Activated CD4-positive, alpha-beta memory T cell treated with anti-CD3 and anti-CD28 coated beads, Interleukin-2, amount 10 ng/mL, durations not matched to agents 7 days and 5 days (primary cell): ENCODE measurements around the gene PSEN1. TPM values are rescaled to one million over a fixed set of nuclear protein-coding genes. Genes with fewer than 3 reads are reported as not detected.
"Not testable (repeated sequence)": the region's sequence is repeated elsewhere in the genome, so short reads cannot be mapped to it uniquely, and the experiment has no call there.

Experiments used
- CTCF ChIA-PET: fragments of 350-600 bp; sonication (Branson Sonifier 250); formaldehyde crosslinking; loops from one replicate; lab custom pipeline; 2021; ENCODE audit warnings: antibody characterized with exemption, inconsistent platforms; lab: Charles Lee
- POLR2A ChIA-PET: fragments of 350-600 bp; sonication (Branson Sonifier 250); formaldehyde crosslinking; loops from one replicate; lab custom pipeline; 2021; ENCODE audit warnings: antibody characterized with exemption; lab: Charles Lee
- DNase-seq: peaks from one replicate; pipeline ENCODE4 v3.0.0-alpha.2; 2020
- H3K27ac Mint-ChIP-seq: one replicate; pipeline ENCODE4 v1.8.0; 2021; ENCODE audit warnings: mild to moderate bottlenecking, mixed read lengths
- H3K27me3 Mint-ChIP-seq: one replicate; pipeline ENCODE4 v1.8.0; 2021; ENCODE audit warnings: mixed read lengths
- H3K36me3 Mint-ChIP-seq: one replicate; pipeline ENCODE4 v1.8.0; 2021; ENCODE audit warnings: low read depth, mixed read lengths
- H3K4me1 Mint-ChIP-seq: one replicate; pipeline ENCODE4 v1.8.0; 2021; ENCODE audit warnings: mixed read lengths
- H3K4me3 Mint-ChIP-seq: one replicate; pipeline ENCODE4 v1.8.0; 2021; ENCODE audit warnings: mild to moderate bottlenecking, mixed read lengths
- H3K9me3 Mint-ChIP-seq: one replicate; pipeline ENCODE4 v1.8.0; 2021; ENCODE audit warnings: mixed read lengths
- total RNA-seq, 2 experiments: library from RNA; stranded (reverse); gene quantifications; one replicate each; pipeline ENCODE4 v1.2.3, GENCODE V29; 2021

PSEN1 gene
- total RNA-seq, 2 experiments from 2014 or later = 41.8 to 44.5 TPM

DNA sequence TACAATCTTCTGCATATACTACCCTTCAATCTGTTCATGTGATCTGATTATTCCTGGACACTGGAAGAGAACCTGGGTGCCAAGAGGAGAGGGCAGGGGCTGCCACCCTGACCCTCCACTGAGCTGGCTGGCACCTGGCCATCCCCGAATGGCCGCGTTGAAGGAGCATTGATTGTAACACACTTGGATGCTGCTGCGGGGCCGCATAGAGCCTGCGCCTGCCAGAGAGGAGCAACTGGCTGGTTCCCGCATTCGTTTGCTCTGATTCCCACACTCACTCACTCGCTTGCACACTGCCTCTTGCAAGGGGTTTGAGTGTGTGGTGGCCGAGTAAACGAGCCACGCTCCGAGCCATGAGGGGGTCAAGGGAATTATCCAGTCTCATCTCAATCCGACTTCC lies 32.4 kb downstream of the PSEN1 start:
- Mint-ChIP-seq H3K9me3 (no peaks in the 10 kb centered on the region), H3K36me3 (peaks cover 49% of the 10 kb centered on the region), H3K4me3 (no peak overlapping the region), H3K27me3 (no peaks in the 10 kb centered on the region), H3K4me1 (no peaks in the 10 kb centered on the region), H3K27ac (no peak overlapping the region)
- no peak for DNase-seq
- ChIA-PET POLR2A (no interaction called here), CTCF (interaction anchor here (0.6 to 1.2 kb wide), 4 partner anchors 127 to 402 kb away, joined by 3 to 4 read pairs (median 4); no protein-coding TSS in a partner anchor)

DNA sequence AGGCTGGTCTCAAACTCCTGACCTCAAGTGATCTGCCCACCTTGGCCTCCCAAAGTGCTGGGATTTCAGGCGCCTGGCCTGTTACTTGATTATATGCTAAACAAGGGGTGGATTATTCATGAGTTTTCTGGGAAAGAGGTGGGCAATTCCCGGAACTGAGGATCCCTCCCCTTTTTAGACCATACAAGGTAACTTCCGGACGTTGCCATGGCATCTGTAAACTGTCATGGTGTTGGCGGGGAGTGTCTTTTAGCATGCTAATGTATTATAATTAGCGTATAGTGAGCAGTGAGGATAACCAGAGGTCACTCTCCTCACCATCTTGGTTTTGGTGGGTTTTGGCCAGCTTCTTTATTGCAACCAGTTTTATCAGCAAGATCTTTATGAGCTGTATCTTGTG lies 33.5 kb downstream of the PSEN1 start:
- H3K9me3 Mint-ChIP-seq, H3K27me3 Mint-ChIP-seq, H3K27ac Mint-ChIP-seq, DNase-seq, H3K4me3 Mint-ChIP-seq, H3K4me1 Mint-ChIP-seq, POLR2A ChIA-PET: not testable (repeated sequence)
- CTCF ChIA-PET = interaction anchor here (1.2 kb wide), 1 partner anchor 302 kb away, joined by 4 read pairs; no protein-coding TSS in a partner anchor
- peaks cover 47% of the 10 kb centered on the region for H3K36me3 Mint-ChIP-seq

DNA sequence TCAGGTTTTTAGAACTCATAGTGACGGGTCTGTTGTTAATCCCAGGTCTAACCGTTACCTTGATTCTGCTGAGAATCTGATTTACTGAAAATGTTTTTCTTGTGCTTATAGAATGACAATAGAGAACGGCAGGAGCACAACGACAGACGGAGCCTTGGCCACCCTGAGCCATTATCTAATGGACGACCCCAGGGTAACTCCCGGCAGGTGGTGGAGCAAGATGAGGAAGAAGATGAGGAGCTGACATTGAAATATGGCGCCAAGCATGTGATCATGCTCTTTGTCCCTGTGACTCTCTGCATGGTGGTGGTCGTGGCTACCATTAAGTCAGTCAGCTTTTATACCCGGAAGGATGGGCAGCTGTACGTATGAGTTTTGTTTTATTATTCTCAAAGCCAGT lies 34.4 kb downstream of the PSEN1 start:
- Mint-ChIP-seq H3K4me3 (no peak overlapping the region), H3K4me1 (no peaks in the 10 kb centered on the region), H3K27me3 (no peaks in the 10 kb centered on the region), H3K36me3 (peaks cover 49% of the 10 kb centered on the region), H3K27ac (no peak overlapping the region), H3K9me3 (no peaks in the 10 kb centered on the region)
- POLR2A ChIA-PET = no interaction called here
- DNase-seq = no peak
- CTCF ChIA-PET = no interaction called here

DNA sequence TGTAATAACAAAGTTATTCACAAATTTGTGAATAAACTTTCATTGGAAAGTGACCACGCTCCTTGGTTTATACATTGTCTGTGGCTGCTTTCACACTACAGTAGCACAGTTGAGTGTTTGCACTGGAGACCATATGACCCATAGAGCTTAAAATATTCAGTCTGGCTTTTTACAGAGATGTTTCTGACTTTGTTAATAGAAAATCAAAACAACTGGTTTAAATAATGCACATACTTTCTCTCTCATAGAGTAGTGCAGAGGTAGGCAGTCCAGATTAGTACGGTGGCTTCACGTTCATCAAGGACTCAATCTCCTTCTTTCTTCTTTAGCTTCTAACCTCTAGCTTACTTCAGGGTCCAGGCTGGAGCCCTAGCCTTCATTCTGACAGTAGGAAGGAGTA lies 36.2 kb downstream of the PSEN1 start:
- CTCF ChIA-PET = interaction anchor here (0.6 to 1.8 kb wide), 8 partner anchors 20 to 305 kb away, joined by 3 to 21 read pairs (median 5); partner anchors contain the start of gene PSEN1
- no peaks in the 10 kb centered on the region for H3K9me3 Mint-ChIP-seq
- POLR2A ChIA-PET = no interaction called here
- DNase-seq = no peak
- H3K4me1 Mint-ChIP-seq = no peaks in the 10 kb centered on the region
- H3K36me3 Mint-ChIP-seq = peaks cover 66% of the 10 kb centered on the region
- H3K4me3 Mint-ChIP-seq = no peak overlapping the region
- H3K27ac Mint-ChIP-seq = no peak overlapping the region
- H3K27me3 Mint-ChIP-seq = no peaks in the 10 kb centered on the region

DNA sequence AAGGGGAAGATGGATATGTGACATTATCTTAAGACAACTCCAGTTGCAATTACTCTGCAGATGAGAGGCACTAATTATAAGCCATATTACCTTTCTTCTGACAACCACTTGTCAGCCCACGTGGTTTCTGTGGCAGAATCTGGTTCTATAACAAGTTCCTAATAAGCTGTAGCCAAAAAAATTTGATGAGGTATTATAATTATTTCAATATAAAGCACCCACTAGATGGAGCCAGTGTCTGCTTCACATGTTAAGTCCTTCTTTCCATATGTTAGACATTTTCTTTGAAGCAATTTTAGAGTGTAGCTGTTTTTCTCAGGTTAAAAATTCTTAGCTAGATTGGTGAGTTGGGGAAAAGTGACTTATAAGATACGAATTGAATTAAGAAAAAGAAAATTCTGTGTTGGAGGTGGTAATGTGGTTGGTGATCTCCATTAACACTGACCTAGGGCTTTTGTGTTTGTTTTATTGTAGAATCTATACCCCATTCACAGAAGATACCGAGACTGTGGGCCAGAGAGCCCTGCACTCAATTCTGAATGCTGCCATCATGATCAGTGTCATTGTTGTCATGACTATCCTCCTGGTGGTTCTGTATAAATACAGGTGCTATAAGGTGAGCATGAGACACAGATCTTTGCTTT lies 36.9 kb downstream of the PSEN1 start:
- peaks cover 70% of the 10 kb centered on the region for H3K36me3 Mint-ChIP-seq
- CTCF ChIA-PET = interaction anchor here (0.9 to 1.8 kb wide), 8 partner anchors 19 to 305 kb away, joined by 3 to 21 read pairs (median 5); partner anchors contain the start of gene PSEN1
- no peaks in the 10 kb centered on the region for H3K27me3 Mint-ChIP-seq
- no peak overlapping the region for H3K4me3 Mint-ChIP-seq
- no peak for DNase-seq
- no peaks in the 10 kb centered on the region for H3K4me1 Mint-ChIP-seq
- POLR2A ChIA-PET = no interaction called here
- H3K9me3 Mint-ChIP-seq = no peaks in the 10 kb centered on the region
- no peak overlapping the region for H3K27ac Mint-ChIP-seq

DNA sequence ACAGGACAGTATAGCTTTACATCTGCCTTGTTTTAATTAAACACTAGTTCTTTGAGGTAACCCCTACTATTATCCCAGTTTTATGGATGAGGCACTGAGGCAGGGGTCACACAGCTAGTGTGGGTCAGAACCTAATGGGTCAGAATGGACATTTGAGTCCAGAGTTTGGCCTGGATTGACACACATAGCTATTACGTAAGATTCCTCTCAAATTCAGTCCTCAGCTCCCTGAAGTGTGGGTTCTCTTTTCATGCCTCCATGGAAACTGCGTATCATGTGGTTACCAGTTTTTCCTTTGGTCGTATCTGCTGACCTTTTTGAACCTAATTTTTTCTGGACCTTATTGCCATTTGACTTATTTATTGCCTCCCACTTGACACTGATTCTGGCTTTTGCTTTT lies 40.4 kb downstream of the PSEN1 start:
- Mint-ChIP-seq H3K36me3 (peaks cover 50% of the 10 kb centered on the region), H3K27me3 (no peaks in the 10 kb centered on the region), H3K9me3 (no peaks in the 10 kb centered on the region), H3K4me1 (peaks cover 5% of the 10 kb centered on the region), H3K27ac (no peak overlapping the region), H3K4me3 (no peak overlapping the region)
- ChIA-PET CTCF (no interaction called here), POLR2A (no interaction called here)
- no peak for DNase-seq

DNA sequence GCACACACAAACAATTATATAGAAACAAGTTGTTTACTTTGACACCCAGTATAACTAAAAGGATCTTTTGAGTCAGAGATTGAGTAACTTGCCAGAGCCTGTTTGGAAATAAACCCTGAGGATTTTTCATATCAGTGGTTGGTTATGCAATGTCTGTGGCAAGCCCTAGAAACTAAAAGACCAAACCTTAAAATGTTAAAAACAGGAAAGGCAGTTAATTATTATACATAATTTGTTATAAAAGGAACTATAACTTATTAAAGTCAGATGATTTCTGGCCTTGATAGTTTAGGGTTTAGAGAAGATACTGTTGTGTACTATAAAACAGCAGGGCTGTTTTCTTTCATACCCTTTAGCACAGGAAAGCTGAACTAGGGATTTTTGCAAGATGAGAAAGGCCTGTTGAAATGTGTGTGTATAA lies 44.1 kb downstream of the PSEN1 start:
- Mint-ChIP-seq H3K36me3 (peaks cover 31% of the 10 kb centered on the region), H3K4me1 (peaks cover 5% of the 10 kb centered on the region), H3K27me3 (no peaks in the 10 kb centered on the region), H3K27ac (peak overlapping the region; percentile 16), H3K9me3 (no peaks in the 10 kb centered on the region), H3K4me3 (no peak overlapping the region)
- no peak for DNase-seq
- POLR2A ChIA-PET = no interaction called here
- CTCF ChIA-PET = no interaction called here

DNA sequence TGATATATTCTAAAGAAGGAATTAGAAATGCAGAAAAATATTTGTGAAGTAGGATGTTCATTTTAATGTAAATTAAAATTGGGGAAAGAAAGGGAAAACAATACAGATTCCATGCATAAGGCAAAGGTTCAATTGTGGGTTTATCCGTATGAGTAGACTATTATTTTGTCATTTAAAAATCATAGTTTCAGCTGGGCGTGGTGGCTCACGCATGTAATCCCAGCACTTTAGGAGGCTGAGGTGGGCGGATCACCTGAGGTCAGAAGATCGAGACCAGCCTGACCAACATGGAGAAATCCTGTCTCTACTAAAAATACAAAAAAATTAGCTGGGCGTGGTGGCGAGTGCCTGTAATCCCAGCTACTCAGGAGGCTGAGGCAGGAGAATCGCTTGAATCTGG lies 44.7 kb downstream of the PSEN1 start:
- H3K4me1 Mint-ChIP-seq, CTCF ChIA-PET, H3K27ac Mint-ChIP-seq, H3K27me3 Mint-ChIP-seq, POLR2A ChIA-PET, H3K9me3 Mint-ChIP-seq, H3K4me3 Mint-ChIP-seq, DNase-seq: not testable (repeated sequence)
- H3K36me3 Mint-ChIP-seq = peaks cover 31% of the 10 kb centered on the region

DNA sequence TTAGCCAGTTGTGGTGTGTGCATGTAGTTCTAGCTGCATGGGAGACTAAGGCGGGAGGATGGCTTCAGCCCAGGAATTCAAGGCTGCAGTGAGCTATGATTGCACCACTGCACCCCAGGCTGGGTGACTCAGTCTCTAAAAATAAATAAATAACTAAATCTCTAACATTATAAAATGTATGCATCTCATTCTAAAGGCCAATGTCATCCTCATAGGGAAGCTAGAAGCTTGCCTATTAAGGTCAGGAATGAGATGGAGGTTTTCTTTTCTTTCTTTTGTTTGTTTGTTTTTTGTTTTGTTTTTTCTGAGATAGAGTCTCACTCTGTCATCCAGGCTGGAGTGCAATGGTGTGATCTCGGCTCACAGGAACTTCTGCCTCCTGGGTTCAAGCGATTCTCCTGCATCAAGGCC lies 52.2 kb downstream of the PSEN1 start:
- Mint-ChIP-seq H3K27me3 (no peaks in the 10 kb centered on the region), H3K4me3 (no peak overlapping the region), H3K36me3 (peaks cover 30% of the 10 kb centered on the region), H3K27ac (no peak overlapping the region), H3K9me3 (no peaks in the 10 kb centered on the region), H3K4me1 (no peaks in the 10 kb centered on the region)
- POLR2A ChIA-PET = no interaction called here
- DNase-seq = no peak
- CTCF ChIA-PET = no interaction called here

DNA sequence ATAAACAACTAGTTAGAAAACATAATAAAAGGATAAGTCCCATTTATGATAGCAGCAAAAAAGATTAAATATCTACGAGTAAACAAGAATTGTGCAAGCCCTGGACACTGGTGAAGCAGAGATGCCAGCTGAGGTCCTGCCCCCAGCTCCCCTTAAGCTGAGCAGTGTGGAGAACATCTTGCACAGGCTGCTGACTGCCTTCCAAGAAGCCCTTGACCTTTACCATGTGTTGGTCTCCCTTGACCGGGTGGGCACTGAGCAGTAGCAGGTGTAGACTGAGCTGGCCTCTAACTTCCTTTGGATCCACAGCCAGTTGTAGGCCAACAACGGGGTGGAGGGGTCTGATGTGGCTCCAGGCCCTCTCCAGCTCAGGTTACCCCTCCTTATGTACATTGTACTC lies 53.3 kb downstream of the PSEN1 start:
- H3K27me3 Mint-ChIP-seq = no peaks in the 10 kb centered on the region
- H3K36me3 Mint-ChIP-seq = peaks cover 34% of the 10 kb centered on the region
- no peak for DNase-seq
- no peaks in the 10 kb centered on the region for H3K4me1 Mint-ChIP-seq
- H3K9me3 Mint-ChIP-seq = no peaks in the 10 kb centered on the region
- CTCF ChIA-PET = no interaction called here
- POLR2A ChIA-PET = no interaction called here
- H3K27ac Mint-ChIP-seq = no peak overlapping the region
- H3K4me3 Mint-ChIP-seq = no peak overlapping the region

DNA sequence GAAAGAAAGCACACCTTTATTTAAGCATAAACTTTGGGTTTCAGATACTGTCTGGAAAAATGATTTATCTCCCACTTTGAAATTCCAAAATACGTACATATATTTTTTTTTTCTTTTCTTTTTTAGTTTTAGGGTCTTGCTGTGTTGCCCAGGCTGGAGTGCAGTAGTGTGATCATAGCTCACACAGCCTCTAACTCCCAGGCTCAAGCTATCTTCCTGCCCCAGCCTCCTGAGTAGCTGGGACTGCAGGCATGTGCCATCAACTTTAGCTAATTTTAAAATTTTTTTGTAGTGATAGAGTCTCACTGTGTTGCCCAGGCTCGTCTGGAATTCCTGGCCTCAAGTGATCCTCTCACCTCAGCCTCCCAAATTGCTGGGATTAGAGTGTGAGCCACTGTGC lies 55.1 kb downstream of the PSEN1 start:
- H3K9me3 Mint-ChIP-seq = no peaks in the 10 kb centered on the region
- no peaks in the 10 kb centered on the region for H3K27me3 Mint-ChIP-seq
- no peaks in the 10 kb centered on the region for H3K4me1 Mint-ChIP-seq
- ChIA-PET CTCF (interaction anchor here (0.9 kb wide), 1 partner anchor 19 kb away, joined by 3 read pairs; no protein-coding TSS in a partner anchor), POLR2A (no interaction called here)
- H3K27ac Mint-ChIP-seq = no peak overlapping the region
- H3K36me3 Mint-ChIP-seq = peaks cover 41% of the 10 kb centered on the region
- H3K4me3 Mint-ChIP-seq = no peak overlapping the region
- DNase-seq = no peak

DNA sequence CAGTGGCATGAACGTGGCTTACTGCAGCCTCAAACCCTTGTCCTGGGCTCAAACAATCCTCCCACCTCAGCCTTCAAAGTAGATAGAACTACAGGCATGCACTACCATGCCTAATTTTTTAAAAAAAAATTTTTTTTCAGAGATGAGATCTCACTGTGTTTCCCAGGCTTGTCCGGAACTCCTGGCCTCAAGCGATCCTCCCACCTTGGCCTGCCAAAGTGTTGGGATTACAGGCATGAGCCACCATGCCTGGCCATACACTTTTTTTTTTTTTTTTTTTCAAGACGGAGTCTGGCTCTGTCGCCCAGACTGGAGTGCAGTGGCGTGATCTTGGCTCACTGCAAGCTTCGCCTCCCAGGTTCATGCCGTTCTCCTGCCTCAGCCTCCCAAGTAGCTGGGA lies 58.0 kb downstream of the PSEN1 start:
- CTCF ChIA-PET, H3K4me3 Mint-ChIP-seq: not testable (repeated sequence)

DNA sequence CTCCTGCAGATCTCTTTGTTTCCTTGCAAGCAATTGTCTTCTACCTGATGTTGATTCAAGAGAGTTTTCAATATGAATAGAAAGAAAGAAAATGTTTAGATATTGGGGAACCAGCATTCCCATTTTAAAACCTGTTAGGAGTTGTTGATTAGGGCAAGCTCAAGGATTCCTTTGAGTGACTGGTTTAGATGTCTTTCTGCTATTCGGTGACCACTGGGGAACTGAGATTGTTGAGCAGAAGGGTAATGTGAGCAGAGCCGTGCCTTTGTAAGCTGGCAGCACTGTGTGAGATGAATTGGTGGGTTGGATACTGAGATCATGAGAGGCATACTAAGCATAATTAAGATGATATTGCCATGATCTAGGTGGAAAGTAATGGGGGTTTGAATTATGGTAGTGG lies 61.9 kb downstream of the PSEN1 start:
- POLR2A ChIA-PET = no interaction called here

More for the DNA sequence above, 58.0 kb downstream of the PSEN1 start:
- POLR2A ChIA-PET, H3K4me1 Mint-ChIP-seq, H3K27ac Mint-ChIP-seq, DNase-seq, H3K9me3 Mint-ChIP-seq, H3K27me3 Mint-ChIP-seq: not testable (repeated sequence)
- H3K36me3 Mint-ChIP-seq = peaks cover 41% of the 10 kb centered on the region

DNA sequence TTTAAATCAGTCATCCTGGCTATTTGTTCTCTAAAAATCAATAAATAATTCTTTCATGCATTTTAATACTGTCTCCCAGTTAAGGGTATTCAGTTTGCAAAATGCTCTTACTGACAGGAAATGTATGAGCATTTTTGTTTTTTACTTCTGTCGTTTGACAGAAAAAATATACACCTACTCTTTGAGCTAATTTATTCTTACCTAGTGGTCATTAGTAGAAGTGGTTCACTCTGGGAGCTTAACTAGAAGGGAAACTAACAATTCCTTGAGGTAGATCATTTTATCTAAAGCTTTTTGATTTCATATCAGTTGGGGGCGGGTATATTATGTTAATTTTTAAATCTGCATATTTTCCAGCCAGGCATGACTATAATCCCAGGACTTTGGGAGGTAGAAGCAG lies 67.2 kb downstream of the PSEN1 start:
- ChIA-PET CTCF (interaction anchor here (0.6 kb wide), 1 partner anchor 59 kb away, joined by 4 read pairs; no protein-coding TSS in a partner anchor), POLR2A (no interaction called here)
- Mint-ChIP-seq H3K9me3 (peaks cover 8% of the 10 kb centered on the region), H3K4me1 (no peaks in the 10 kb centered on the region), H3K4me3 (no peak overlapping the region), H3K27ac (no peak overlapping the region), H3K36me3 (peaks cover 68% of the 10 kb centered on the region), H3K27me3 (no peaks in the 10 kb centered on the region)
- DNase-seq = no peak

More for the DNA sequence above, 61.9 kb downstream of the PSEN1 start:
- no peaks in the 10 kb centered on the region for H3K27me3 Mint-ChIP-seq
- H3K36me3 Mint-ChIP-seq = peaks cover 58% of the 10 kb centered on the region
- no peak overlapping the region for H3K27ac Mint-ChIP-seq
- DNase-seq = no peak
- CTCF ChIA-PET = interaction anchor here (0.9 kb wide), 1 partner anchor 11 kb away, joined by 3 read pairs; no protein-coding TSS in a partner anchor
- H3K9me3 Mint-ChIP-seq = no peaks in the 10 kb centered on the region
- no peak overlapping the region for H3K4me3 Mint-ChIP-seq
- H3K4me1 Mint-ChIP-seq = no peaks in the 10 kb centered on the region
